ENCODE measurements around the gene OR6J1. TPM values are rescaled to one million over a fixed set of nuclear protein-coding genes. Genes with fewer than 3 reads are reported as not detected.
"Not testable (repeated sequence)": the region's sequence is repeated elsewhere in the genome, so short reads cannot be mapped to it uniquely, and the experiment has no call there.

The OR6J1 gene
- not detected for total RNA-seq
- long read RNA-seq, donor 1: 0 reads
- long read RNA-seq, donor 2: 0 reads

DNA sequence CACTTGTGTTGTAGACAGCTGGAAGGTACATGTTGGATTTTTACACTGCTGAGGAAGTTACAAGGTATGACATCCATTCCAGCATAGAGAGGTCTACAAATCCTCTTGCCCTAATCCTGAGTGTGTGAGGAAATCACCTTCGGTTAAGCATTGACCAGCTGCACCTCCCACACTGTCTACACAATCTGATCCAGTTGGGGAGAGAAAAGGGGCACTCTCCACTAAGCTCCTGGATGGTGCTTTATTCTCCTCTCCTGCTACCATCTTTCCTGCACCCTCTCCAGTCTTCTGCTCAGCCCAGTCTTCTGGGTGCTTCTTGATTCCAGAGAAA is at the start of gene OR6J1:
OR6J1 (minus strand) TSS at position 48 of the 331 bp plus-strand sequence. CDS start 9,541 bp downstream, outside the sequence.
- intact Hi-C loops (cut with DNase I): no loop called here
- DNase-seq (ENCODE audit: low spot score): no peak

DNA sequence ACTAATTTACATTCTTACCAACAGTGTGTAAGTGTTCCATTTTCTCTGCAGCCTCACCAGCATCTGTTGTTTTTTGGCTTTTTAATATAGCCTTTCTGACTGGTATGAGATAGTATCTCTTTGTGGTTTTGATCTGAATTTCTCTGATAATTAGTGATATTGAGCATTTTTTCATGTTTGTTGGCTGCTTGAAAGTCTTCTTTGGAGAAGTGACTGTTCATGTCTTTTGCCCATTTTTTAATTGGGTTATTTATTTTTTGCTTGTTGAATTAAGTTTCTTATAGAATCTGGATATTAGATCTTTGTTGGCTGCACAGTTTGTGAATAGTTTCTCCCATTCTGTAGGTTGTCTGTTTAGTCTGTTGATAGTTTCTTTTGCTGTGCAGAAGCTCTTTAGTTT is 48.0 kb upstream of the OR6J1 start:
- DNase-seq (ENCODE audit: low spot score): no peak
- intact Hi-C loops (cut with DNase I): loop anchor here in 1 of 2 donors (5.0 kb wide), 1 partner anchor 410 kb away; no protein-coding TSS in a partner anchor

DNA sequence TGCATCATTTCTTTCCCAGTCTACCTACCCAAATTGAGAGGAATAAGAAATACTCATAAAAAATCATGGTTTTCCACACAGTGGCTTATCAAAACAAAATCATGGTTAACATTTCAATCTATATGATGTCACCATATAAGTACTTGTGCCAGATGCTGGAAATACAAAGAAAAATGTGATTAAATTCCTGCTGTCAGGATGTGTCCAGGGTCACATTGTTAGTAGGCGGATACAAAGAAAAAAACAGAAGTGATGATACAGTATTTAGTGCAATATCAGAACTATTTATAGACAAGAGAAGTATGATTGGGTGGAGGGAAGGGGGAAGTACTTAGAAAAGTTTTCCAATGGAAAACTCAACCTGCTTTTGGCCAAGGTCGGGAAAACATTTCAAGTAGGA is 47.0 kb upstream of the OR6J1 start:
- intact Hi-C loops (cut with DNase I): loop anchor here in 1 of 2 donors (5.0 kb wide), 1 partner anchor 409 kb away; no protein-coding TSS in a partner anchor

DNA sequence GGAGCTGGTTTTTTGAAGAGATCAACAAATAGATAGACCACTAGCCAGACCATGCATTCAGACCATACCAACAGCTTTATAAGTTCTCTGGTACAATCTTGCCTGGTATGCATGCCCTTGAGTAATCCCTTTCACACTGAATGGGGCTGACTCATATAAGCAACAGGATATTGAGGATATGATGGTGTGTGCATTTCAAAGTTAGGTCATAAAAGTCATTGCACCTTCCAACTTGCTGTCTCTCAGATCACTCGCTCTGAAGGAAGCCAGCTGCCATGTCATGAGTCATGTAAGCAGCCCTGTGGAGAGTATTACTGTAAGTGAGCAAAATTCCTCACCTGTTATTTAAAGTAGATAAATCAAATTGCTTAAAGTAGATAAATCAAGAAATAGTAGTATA is 45.0 kb upstream of the OR6J1 start:
- intact Hi-C loops (cut with DNase I): no loop called here
- DNase-seq (ENCODE audit: low spot score): no peak

More for the DNA sequence above, 47.0 kb upstream of the OR6J1 start:
- no peak for DNase-seq (ENCODE audit: low spot score)

DNA sequence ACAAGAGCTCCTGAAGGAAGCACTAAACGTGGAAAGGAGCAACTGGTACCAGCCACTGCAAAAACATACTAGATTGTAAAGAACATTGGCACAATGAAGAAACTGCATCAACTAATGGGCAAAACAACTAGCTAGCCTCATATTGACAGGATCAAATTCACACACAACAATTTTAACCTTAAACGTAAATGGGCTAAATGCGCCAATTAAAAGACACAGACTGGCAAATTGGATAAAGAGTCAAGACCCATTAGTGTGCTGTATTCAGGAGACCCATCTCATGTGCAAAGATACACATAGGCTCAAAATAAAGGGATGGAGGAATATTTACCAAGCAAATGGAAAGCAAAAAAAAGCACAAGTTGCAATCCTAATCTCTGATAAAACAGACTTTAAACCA is 43.8 kb upstream of the OR6J1 start:
- intact Hi-C loops (cut with DNase I); DNase-seq (ENCODE audit: low spot score): not testable (repeated sequence)

DNA sequence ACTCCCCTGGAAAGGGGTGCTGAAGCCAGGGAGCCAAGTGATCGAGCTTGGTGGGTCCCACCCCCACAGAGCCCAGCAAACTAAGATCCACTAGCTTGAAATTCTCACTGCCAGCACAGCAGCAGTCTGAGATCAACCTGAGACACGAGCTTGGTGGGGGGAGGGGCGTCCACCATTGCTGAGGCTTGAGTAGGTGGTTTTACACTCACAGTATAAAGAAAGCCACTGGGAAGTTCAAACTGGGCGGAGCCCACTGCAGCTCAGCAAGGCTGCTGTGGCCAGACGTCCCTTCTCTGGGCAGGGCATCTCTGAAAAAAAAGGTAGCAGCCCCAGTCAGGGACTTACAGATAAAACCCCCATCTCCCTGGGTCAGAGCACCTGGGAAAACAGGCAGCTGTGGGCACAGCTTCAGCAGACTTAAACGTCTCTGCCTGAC is 42.0 kb upstream of the OR6J1 start:
- intact Hi-C loops (cut with DNase I); DNase-seq (ENCODE audit: low spot score): not testable (repeated sequence)

DNA sequence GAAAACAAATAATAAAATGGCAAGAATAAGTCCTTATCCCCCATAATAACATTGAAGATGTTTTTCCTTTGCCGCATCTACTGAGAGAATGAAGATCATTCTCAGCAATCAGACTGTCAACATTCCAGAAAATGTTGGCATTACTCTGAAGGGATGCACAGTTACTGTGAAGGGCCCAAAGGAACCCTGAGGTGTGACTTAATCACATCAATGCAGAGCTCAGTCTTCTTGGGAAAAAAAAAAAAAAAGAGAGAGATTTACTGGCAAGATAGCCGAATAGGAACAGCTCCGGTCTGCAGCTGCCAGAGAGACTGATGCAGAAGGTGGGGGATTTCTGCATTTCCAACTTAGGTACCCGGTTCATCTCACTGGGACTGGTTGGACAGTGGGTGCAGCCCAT is 41.3 kb upstream of the OR6J1 start:
- DNase-seq (ENCODE audit: low spot score): no peak
- intact Hi-C loops (cut with DNase I): no loop called here

DNA sequence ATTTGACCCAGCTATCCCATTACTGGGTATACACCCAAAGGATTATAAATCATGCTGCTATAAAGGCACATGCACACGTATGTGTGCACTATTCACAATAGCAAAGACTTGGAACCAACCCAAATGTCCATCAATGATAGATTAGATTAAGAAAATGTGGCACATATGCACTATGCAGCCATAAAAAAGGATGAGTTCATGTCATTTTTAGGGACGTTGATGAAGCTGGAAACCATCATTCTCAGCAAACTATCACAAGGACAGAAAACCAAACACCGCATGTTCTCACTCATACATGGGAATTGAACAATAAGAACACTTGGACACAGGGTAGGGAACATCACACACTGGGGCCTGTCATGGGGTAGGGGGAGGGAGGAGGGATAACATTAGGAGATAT is 39.3 kb upstream of the OR6J1 start:
- intact Hi-C loops (cut with DNase I); DNase-seq (ENCODE audit: low spot score): not testable (repeated sequence)

DNA sequence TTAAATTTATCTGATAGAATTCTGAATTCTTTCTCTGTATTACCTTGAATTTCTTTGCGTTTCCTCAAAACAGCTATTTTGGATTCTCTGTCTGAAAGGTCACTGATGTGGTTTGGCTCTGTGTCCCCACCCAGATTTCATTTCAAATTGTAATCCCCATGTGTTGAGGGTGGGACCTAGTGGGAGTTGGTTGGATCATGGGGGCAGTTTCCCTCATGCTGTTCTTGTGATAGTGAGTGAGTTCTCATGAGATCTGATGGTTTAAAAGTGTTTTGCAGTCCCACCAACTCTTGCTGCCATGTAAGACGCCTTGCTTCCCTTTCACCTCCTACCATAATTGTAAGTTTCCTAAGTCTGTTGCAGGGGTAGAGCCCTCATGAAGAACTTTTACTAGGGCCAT is 34.1 kb upstream of the OR6J1 start:
- no peak for DNase-seq (ENCODE audit: low spot score)
- intact Hi-C loops (cut with DNase I): no loop called here

DNA sequence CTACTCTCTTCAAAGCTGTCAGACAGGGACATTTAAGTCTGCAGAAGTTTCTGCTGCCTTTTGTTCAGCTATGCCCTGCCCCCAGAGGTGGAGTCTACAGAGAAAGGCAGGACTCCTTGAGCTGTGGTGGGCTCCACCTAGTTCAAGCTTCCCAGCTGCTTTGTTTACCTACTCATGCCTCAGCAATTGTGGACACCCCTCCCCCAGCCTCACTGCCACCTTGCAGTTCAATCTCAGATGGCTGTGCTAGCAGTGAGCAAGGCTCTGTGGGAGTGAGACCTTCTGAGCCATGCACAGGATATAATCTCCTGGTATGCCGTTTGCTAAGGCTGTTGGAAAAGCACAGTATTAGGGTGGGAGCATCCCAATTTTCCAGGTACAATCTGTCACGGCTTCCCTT is 33.4 kb upstream of the OR6J1 start:
- intact Hi-C loops (cut with DNase I); DNase-seq (ENCODE audit: low spot score): not testable (repeated sequence)

DNA sequence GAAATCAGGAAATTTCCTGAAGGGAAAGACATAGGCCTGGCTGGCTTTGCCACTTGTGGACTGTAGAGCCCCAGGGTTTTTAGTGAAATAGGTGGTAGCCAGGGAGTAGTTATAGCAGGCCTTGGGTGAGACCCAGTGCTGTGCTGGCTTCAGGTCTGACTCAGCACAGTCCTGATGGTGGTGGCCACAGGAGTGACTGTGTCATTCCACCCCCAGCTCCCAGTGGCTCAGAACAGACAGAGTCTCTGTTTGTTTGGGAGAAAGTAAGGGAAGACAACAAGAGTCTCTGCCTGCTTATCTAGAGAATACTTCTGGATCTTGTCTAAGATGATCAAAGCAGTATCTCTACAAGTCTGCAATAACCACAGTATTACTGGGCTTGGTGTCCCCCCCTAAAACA is 27.5 kb upstream of the OR6J1 start:
- no peak for DNase-seq (ENCODE audit: low spot score)
- intact Hi-C loops (cut with DNase I): no loop called here

DNA sequence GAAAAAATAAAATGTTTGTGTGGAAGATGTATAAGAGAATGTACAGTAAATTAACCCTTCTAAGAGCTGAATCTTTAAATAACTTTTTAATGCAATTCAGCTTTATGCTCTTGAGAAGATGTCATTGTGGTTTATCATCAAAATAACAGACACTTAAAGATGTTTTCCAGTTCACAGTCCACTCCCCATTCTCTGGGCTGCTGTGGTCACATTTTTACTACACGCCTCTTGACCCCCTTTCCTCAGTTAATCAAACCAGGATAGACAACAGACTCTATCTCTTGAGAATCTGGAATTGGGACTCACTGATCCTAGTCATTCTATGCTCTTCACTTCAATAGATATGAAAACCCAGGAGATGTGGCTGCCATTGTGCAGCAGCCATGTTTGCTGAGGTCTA is 24.7 kb upstream of the OR6J1 start:
- intact Hi-C loops (cut with DNase I): no loop called here
- DNase-seq (ENCODE audit: low spot score): no peak

DNA sequence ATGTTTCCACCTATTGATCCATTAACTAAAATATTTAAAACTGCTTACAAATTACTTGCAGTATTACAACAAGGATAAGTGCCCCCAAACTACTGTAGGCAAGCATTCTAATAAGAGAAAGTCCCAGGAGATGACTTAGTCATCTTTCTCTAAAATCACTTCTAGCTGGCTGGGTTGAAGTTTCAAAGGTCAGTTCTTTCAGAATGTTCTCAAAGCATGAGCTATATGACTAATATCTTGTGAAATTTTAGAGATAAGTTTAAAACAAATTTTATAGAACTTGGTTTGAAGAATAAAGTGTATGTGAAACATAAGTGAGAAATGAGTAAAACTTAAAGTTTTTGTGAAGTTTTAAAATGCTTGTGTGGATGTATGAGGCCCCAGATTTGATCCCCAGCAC is 24.3 kb upstream of the OR6J1 start:
- no peak for DNase-seq (ENCODE audit: low spot score)
- intact Hi-C loops (cut with DNase I): no loop called here

DNA sequence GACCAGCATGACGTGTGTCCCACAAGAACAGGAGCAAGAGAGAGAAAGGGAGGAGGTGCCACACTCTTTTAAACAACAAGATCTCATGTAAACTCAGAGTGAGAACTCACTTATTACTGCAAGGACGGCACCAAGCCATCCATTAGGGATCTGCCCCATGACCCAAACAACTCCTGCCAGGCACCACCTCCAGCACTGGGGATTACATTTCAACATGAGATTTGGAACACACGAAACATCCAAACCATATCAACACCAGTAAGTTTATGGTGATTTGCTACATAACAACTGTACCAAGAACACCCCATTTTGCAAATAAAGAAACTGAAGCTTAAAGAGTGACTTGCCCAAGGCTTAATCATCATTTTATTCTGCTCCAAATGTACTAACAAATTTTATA is 23.7 kb upstream of the OR6J1 start:
- DNase-seq (ENCODE audit: low spot score): no peak
- intact Hi-C loops (cut with DNase I): no loop called here

DNA sequence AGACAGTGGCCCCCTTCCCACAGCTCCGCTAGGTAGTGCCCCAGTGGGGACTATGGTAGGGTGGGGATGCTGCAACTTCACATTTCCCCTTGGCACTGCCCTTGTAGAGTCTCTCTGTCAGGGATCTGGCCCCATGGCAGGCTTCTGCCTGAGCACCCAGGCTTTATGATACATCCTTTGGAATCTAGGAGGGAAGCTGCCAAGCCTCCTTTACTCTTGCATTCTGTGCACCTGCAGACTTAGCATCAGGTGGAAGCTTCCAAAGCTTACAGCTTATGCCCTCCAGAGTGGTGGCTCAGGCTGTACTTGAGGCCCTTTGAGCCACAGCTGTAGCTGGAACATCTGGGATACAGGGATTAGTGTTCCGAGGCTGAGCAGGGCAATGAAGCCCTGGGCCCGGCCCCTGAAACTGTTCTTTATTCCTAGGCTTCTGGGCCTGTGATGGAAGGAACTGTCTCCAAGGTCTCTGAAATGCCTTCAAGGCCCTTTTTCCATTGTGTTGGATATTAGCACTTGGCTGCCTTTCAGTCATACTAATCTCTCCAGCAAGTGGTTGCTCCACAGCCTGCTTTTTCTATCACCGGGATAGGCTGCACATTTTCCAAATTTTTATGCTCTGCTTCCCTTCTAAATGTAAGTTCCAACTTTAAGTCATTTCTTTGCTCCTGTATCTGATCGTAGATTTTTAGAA is 22.2 kb upstream of the OR6J1 start:
- intact Hi-C loops (cut with DNase I): no loop called here
- no peak for DNase-seq (ENCODE audit: low spot score)

DNA sequence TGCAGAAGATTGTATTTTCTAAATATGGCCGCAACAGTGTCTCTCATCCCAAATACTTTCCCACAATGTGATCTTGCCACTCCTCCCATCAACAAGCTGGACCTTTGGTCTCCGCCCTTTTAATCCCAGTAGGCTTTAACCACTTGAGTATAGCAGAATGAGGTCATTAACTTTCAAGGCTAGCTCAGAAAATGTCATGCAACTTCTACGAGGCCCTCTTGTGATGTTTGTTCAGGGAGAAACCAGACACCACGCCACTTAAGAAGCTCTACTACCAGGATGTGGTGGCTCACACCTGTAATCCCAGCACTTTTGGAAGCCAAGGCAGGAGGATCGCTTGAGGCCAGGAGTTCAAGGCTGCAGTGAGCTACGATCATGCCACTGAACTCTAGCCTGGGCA is 20.1 kb upstream of the OR6J1 start:
- intact Hi-C loops (cut with DNase I): no loop called here
- no peak for DNase-seq (ENCODE audit: low spot score)

DNA sequence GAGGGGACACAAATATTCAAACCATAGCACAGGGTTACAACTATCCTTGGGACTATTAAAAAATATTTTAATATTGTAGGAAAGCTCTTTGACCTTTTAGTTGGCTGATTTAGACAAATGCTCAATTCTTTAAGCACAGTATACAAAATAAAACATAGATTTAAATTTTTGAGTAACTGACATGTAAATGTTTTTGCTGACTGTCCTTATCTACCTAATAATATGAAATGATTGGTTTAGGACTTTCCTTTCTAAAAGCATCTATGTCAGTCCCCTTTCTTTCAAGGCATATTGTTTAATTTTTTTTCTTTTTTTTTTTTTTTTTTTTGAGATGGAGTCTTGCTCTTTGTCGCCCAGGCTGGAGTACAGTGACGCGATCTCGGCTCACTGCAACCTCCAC is 16.5 kb upstream of the OR6J1 start:
- DNase-seq (ENCODE audit: low spot score): no peak
- intact Hi-C loops (cut with DNase I): no loop called here

DNA sequence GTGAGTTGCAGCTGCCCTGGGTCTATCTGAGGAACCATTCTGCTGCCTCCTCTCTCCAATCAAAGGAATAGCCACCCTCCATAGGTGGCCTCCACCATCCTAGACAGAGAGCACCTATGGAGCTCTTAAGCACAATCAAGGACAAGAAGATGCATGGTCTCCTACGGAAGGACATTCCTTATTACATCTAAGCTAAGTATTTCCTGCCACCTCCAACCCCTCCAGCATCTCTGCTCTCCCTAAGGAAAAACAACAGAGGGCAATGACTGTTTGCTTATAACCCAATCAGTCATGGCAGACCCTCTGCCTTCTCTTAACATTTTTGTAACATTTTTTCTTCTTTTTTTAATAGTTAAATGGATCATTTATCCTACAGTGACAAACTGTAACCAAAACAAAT is 14.8 kb upstream of the OR6J1 start:
- no peak for DNase-seq (ENCODE audit: low spot score)
- intact Hi-C loops (cut with DNase I): loop anchor here in 1 of 2 donors (10.0 kb wide), 1 partner anchor 196 kb away; no protein-coding TSS in a partner anchor

DNA sequence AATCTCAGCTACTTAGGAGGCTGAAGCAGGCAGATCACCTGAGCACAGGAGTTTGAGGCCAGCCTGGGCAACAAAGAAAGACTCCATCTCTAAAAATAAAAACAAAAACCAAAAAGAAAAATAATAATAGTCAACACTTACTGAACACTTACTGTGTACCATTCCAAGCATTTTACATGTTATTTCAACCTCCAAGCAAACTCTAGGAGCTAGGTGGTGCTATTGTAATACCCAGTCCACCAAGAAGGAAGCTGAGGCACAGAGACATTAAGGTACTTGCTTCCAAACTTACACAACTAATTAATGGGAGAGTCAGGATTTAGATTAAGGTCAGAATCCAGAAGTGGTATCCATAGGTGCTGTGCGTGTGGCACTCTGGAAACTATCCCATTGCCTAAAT is 13.7 kb upstream of the OR6J1 start:
- no peak for DNase-seq (ENCODE audit: low spot score)
- intact Hi-C loops (cut with DNase I): loop anchor here in 1 of 2 donors (10.0 kb wide), 1 partner anchor 197 kb away; no protein-coding TSS in a partner anchor

DNA sequence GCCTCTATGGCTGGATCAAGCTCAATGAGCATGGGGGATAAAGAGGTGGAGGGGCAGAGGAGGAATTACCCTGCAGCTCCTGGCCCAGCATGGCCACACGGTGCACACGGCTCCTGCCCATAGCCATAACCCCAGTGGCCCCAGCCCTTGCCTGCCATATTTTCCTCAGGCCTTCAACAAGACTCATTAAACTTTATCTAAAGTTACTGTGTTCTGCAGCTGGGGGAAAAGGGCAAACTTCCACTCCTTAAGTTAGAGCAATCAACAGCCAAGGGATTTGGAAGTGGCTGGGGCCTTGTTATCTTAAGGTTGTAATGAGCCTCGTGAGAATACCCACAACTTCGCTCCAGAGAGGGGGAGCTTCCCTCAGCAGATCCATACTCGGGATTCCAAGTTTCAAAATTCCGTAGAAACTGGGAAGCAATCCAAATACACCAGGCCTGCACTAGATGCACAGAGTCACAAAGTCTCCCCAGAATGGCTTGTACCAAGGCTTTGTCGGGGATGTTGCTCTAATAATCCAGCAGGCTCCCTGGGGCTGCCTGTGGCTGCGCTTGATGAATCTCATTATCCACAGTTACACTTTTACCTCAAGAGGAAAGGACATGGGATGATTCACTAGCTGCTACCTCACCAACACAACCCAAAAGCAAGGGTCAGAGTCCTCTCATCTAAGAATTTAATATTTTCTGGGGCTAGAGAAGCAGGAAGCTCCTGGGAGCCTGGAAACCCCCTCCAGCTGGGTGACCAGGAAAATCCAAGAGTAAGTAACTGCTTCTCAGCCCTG is 13.0 kb upstream of the OR6J1 start:
- no peak for DNase-seq (ENCODE audit: low spot score)

More for the DNA sequence above, 13.0 kb upstream of the OR6J1 start:
- intact Hi-C loops (cut with DNase I): loop anchor here in 1 of 2 donors (10.0 kb wide), 1 partner anchor 198 kb away; no protein-coding TSS in a partner anchor
